ENCODE measurements around the gene PCBP3. TPM values are rescaled to one million over a fixed set of nuclear protein-coding genes. Genes with fewer than 3 reads are reported as not detected.
"Not testable (repeated sequence)": the region's sequence is repeated elsewhere in the genome, so short reads cannot be mapped to it uniquely, and the experiment has no call there.

Gene PCBP3
- total RNA-seq, 2 experiments from 2014 or later, result 1.3 to 1.4 TPM

GRCh38 chr21:45875416-45875760 is 231.9 kb downstream of the PCBP3 start:
- H3K4me3 Mint-ChIP-seq, result no peak overlapping the region
- H3K27ac Mint-ChIP-seq, result no peak overlapping the region
- H3K36me3 Mint-ChIP-seq (ENCODE audit: low read depth), result no peaks in the 10 kb centered on the region
- POLR2A ChIA-PET, result no interaction called here
- CTCF ChIA-PET, result no interaction called here
- peaks cover 1% of the 10 kb centered on the region for H3K4me1 Mint-ChIP-seq (ENCODE audit: low read depth)
- DNase-seq, result no peak
- H3K27me3 Mint-ChIP-seq (ENCODE audit: low read depth), result peaks cover 6% of the 10 kb centered on the region
- no peaks in the 10 kb centered on the region for H3K9me3 Mint-ChIP-seq (ENCODE audit: insufficient read depth)
- no peak for ATAC-seq

- H3K36me3 Mint-ChIP-seq (ENCODE audit: low read depth), result no peaks in the 10 kb centered on the region
- no peak overlapping the region for H3K27ac Mint-ChIP-seq
- ChIA-PET POLR2A (no interaction called here), CTCF (no interaction called here)
- DNase-seq (no peak), ATAC-seq (no peak)
- H3K4me1 Mint-ChIP-seq (ENCODE audit: low read depth), result peaks cover 6% of the 10 kb centered on the region
- H3K9me3 Mint-ChIP-seq (ENCODE audit: insufficient read depth), result no peaks in the 10 kb centered on the region
- H3K27me3 Mint-ChIP-seq (ENCODE audit: low read depth), result peaks cover 9% of the 10 kb centered on the region
- no peak overlapping the region for H3K4me3 Mint-ChIP-seq
Measured at GRCh38 chr21:45875881-45876280, 232.4 kb downstream of the PCBP3 start.

GRCh38 chr21:45876381-45877170 is 233.1 kb downstream of the PCBP3 start:
- Mint-ChIP-seq H3K36me3 (ENCODE audit: low read depth) (no peaks in the 10 kb centered on the region), H3K4me1 (ENCODE audit: low read depth) (peaks cover 10% of the 10 kb centered on the region), H3K9me3 (ENCODE audit: insufficient read depth) (no peaks in the 10 kb centered on the region), H3K27ac (no peak overlapping the region), H3K27me3 (ENCODE audit: low read depth) (peaks cover 13% of the 10 kb centered on the region), H3K4me3 (no peak overlapping the region)
- DNase-seq (no peak), ATAC-seq (no peak)
- ChIA-PET POLR2A (no interaction called here), CTCF (no interaction called here)

- Mint-ChIP-seq H3K4me1 (ENCODE audit: low read depth) (peaks cover 10% of the 10 kb centered on the region), H3K27me3 (ENCODE audit: low read depth) (peaks cover 16% of the 10 kb centered on the region), H3K27ac (no peak overlapping the region), H3K9me3 (ENCODE audit: insufficient read depth) (no peaks in the 10 kb centered on the region), H3K36me3 (ENCODE audit: low read depth) (no peaks in the 10 kb centered on the region), H3K4me3 (no peak overlapping the region)
- CTCF ChIA-PET, result no interaction called here
- DNase-seq (no peak), ATAC-seq (no peak)
- POLR2A ChIA-PET, result no interaction called here
Measured at GRCh38 chr21:45877171-45877438, 233.6 kb downstream of the PCBP3 start.

- H3K4me3 Mint-ChIP-seq, result no peak overlapping the region
- H3K36me3 Mint-ChIP-seq (ENCODE audit: low read depth), result no peaks in the 10 kb centered on the region
- ATAC-seq (no peak), DNase-seq (no peak)
- H3K9me3 Mint-ChIP-seq (ENCODE audit: insufficient read depth), result no peaks in the 10 kb centered on the region
- peaks cover 19% of the 10 kb centered on the region for H3K27me3 Mint-ChIP-seq (ENCODE audit: low read depth)
- POLR2A ChIA-PET, result no interaction called here
- CTCF ChIA-PET, result no interaction called here
- H3K27ac Mint-ChIP-seq, result no peak overlapping the region
- peaks cover 15% of the 10 kb centered on the region for H3K4me1 Mint-ChIP-seq (ENCODE audit: low read depth)
Measured at GRCh38 chr21:45877821-45878469, 234.4 kb downstream of the PCBP3 start.

GRCh38 chr21:45880097-45881068 is 236.9 kb downstream of the PCBP3 start:
- ATAC-seq, result peak; percentile 82
- DNase-seq, result peak; percentile 80

GRCh38 chr21:45882645-45883044 is 239.1 kb downstream of the PCBP3 start:
- Mint-ChIP-seq H3K27ac (no peak overlapping the region), H3K4me1 (ENCODE audit: low read depth) (peaks cover 50% of the 10 kb centered on the region), H3K9me3 (ENCODE audit: insufficient read depth) (peaks cover 5% of the 10 kb centered on the region), H3K36me3 (ENCODE audit: low read depth) (peaks cover 5% of the 10 kb centered on the region), H3K27me3 (ENCODE audit: low read depth) (peaks cover 22% of the 10 kb centered on the region), H3K4me3 (no peak overlapping the region)
- no peak for DNase-seq
- no peak for ATAC-seq
- POLR2A ChIA-PET, result no interaction called here
- CTCF ChIA-PET, result no interaction called here

More at GRCh38 chr21:45880097-45881068, 236.9 kb downstream of the PCBP3 start:
- ChIA-PET POLR2A (no interaction called here), CTCF (interaction anchor here (0.8 to 2.1 kb wide), 4 partner anchors 9 to 284 kb away, joined by 4 to 12 read pairs (median 6); no protein-coding TSS in a partner anchor)
- Mint-ChIP-seq H3K27me3 (ENCODE audit: low read depth) (peaks cover 22% of the 10 kb centered on the region), H3K36me3 (ENCODE audit: low read depth) (peaks cover under 1% of the 10 kb centered on the region), H3K9me3 (ENCODE audit: insufficient read depth) (peaks cover under 1% of the 10 kb centered on the region), H3K27ac (peak overlapping the region; percentile 30), H3K4me1 (ENCODE audit: low read depth) (peaks cover 27% of the 10 kb centered on the region), H3K4me3 (no peak overlapping the region)

GRCh38 chr21:45883090-45883489 is 239.6 kb downstream of the PCBP3 start:
- Mint-ChIP-seq H3K4me1 (ENCODE audit: low read depth) (peaks cover 52% of the 10 kb centered on the region), H3K27me3 (ENCODE audit: low read depth) (peaks cover 22% of the 10 kb centered on the region), H3K4me3 (no peak overlapping the region), H3K9me3 (ENCODE audit: insufficient read depth) (peaks cover 5% of the 10 kb centered on the region), H3K36me3 (ENCODE audit: low read depth) (peaks cover 5% of the 10 kb centered on the region), H3K27ac (no peak overlapping the region)
- ATAC-seq (no peak), DNase-seq (no peak)
- ChIA-PET POLR2A (no interaction called here), CTCF (no interaction called here)

- CTCF ChIA-PET, result interaction anchor here (1.1 kb wide), 1 partner anchor 67 kb away, joined by 3 read pairs; no protein-coding TSS in a partner anchor
Measured at GRCh38 chr21:45885597-45885929, 242.0 kb downstream of the PCBP3 start.

GRCh38 chr21:45885930-45886601 is 242.5 kb downstream of the PCBP3 start:
- Mint-ChIP-seq H3K27ac (peak overlapping the region; percentile 85), H3K4me1 (ENCODE audit: low read depth) (peaks cover 63% of the 10 kb centered on the region), H3K4me3 (peak overlapping the region; percentile 35), H3K27me3 (ENCODE audit: low read depth) (peaks cover 32% of the 10 kb centered on the region)
- H3K36me3 Mint-ChIP-seq (ENCODE audit: low read depth); H3K9me3 Mint-ChIP-seq (ENCODE audit: insufficient read depth); POLR2A ChIA-PET: not testable (repeated sequence)
- CTCF ChIA-PET, result interaction anchor here (1.1 kb wide), 1 partner anchor 68 kb away, joined by 3 read pairs; no protein-coding TSS in a partner anchor
- DNase-seq (peak; percentile 68), ATAC-seq (peak; percentile 56)

More at GRCh38 chr21:45885597-45885929, 242.0 kb downstream of the PCBP3 start:
- H3K27ac Mint-ChIP-seq, result peak overlapping the region; percentile 85
- H3K36me3 Mint-ChIP-seq (ENCODE audit: low read depth), result peaks cover 5% of the 10 kb centered on the region
- DNase-seq (no peak), ATAC-seq (no peak)
- H3K4me1 Mint-ChIP-seq (ENCODE audit: low read depth), result peaks cover 64% of the 10 kb centered on the region
- POLR2A ChIA-PET, result no interaction called here
- H3K4me3 Mint-ChIP-seq, result peak overlapping the region; percentile 23
- peaks cover 30% of the 10 kb centered on the region for H3K27me3 Mint-ChIP-seq (ENCODE audit: low read depth)
- peaks cover 5% of the 10 kb centered on the region for H3K9me3 Mint-ChIP-seq (ENCODE audit: insufficient read depth)

GRCh38 chr21:45886610-45887026 is 243.1 kb downstream of the PCBP3 start:
- DNase-seq (no peak), ATAC-seq (peak; percentile 40)
- Mint-ChIP-seq H3K4me1 (ENCODE audit: low read depth) (peaks cover 66% of the 10 kb centered on the region), H3K36me3 (ENCODE audit: low read depth) (peaks cover 5% of the 10 kb centered on the region), H3K9me3 (ENCODE audit: insufficient read depth) (peaks cover 5% of the 10 kb centered on the region), H3K27me3 (ENCODE audit: low read depth) (peaks cover 29% of the 10 kb centered on the region), H3K4me3 (no peak overlapping the region), H3K27ac (peak overlapping the region; percentile 85)
- ChIA-PET CTCF (no interaction called here), POLR2A (no interaction called here)

Measured in activated CD8-positive, alpha-beta T cell treated with anti-CD3 and anti-CD28 coated beads, Interleukin-2, amount 10 ng/mL, durations not matched to agents 7 days and 5 days (primary cell).